A549 (cell line): ENCODE data around the gene LHFPL2. TPM values are rescaled to one million over a fixed set of nuclear protein-coding genes. Genes with fewer than 3 reads are reported as not detected.
A peak's percentile ranks its signal among the peaks of the same experiment; 100 is the strongest.

Source experiments
- ATAC-seq, 2 experiments: fragments of 200-7000 bp in 1 of 2; fragments of >200 bp in 1 of 2; cut with Nextera tagmentation in 1 of 2; cut with Tn5 transposase in 1 of 2; 3 replicates each; pipeline versions ENCODE4 v1.8.0 to v1.9.1; 2018 to 2020; ENCODE audit warnings: mild to moderate bottlenecking in 1 of 2, moderate library complexity in 1 of 2
- CTCF ChIA-PET: fragments of 300-600 bp; sonication (Branson Sonifier 250); formaldehyde crosslinking; extraction: SDS; loops from one replicate; lab custom pipeline; 2021; ENCODE audit warnings: antibody characterized with exemption, inconsistent platforms; lab: Yijun Ruan, JAX
- POLR2A ChIA-PET: fragments of 350-600 bp; formaldehyde crosslinking; extraction: SDS; loops from one replicate; lab custom pipeline; 2021; ENCODE audit warnings: antibody characterized with exemption, inconsistent platforms; lab: Yijun Ruan, JAX
- DNase-seq, 2 experiments: peaks; one replicate each; pipeline versions ENCODE4 v3.0.0 to v3.0.0-alpha.2; 2011 to 2016; ENCODE audit warnings: low read depth in 1 of 2, low spot score in 1 of 2
- FAIRE-seq: peaks from 2 replicates; lab custom pipeline; 2011; peaks lifted over from hg19 to GRCh38; lab: Jason Lieb, UNC
- H3K27ac ChIP-seq, 2 experiments: fragments of >200 bp; sonication (Bioruptor Twin); formaldehyde crosslinking; 3 replicates each; pipeline ENCODE4 v1.5.1; 2016 to 2017
- H3K4me1 ChIP-seq: fragments of >200 bp; sonication (Bioruptor Twin); formaldehyde crosslinking; 3 replicates; pipeline ENCODE4 v1.6.1; 2016
- H3K4me2 ChIP-seq: fragments of >200 bp; sonication (Bioruptor Twin); formaldehyde crosslinking; 3 replicates; pipeline ENCODE4 v1.6.1; 2016
- H3K4me3 ChIP-seq: fragments of >200 bp; sonication (Bioruptor Twin); formaldehyde crosslinking; 3 replicates; pipeline ENCODE4 v1.5.1; 2016
- H3K9me3 ChIP-seq: fragments of >200 bp; sonication (Bioruptor Twin); formaldehyde crosslinking; 3 replicates; pipeline ENCODE4 v1.6.1; 2016
- ATOH8 ChIP-seq: fragments of 250-450 bp; sonication (Bioruptor Pico); IDR thresholded peaks from 2 replicates; pipeline ENCODE4 v1.5.0; 2020; ENCODE audit warnings: low read depth, mild to moderate bottlenecking, moderate library complexity
- BHLHE40 ChIP-seq: IDR thresholded peaks from 2 replicates; pipeline ENCODE4 v1.6.1; 2012; ENCODE audit warnings: low read depth, low read length, inconsistent platforms
- CBX8 ChIP-seq: fragments of 200-600 bp; sonication (generic); IDR thresholded peaks from 2 replicates; pipeline ENCODE4 v1.6.1; 2016
- CTCF ChIP-seq: fragments of >200 bp; sonication (Bioruptor Twin); formaldehyde crosslinking; IDR thresholded peaks from 3 replicates; pipeline ENCODE4 v1.5.1; 2016
- E2F6 ChIP-seq: IDR thresholded peaks from 2 replicates; pipeline ENCODE4 v1.6.1; 2012; ENCODE audit warnings: low read depth, borderline replicate concordance
- EHF ChIP-seq: fragments of 250-450 bp; sonication (Bioruptor Pico); IDR thresholded peaks from 2 replicates; pipeline ENCODE4 v1.5.0; 2020; ENCODE audit warnings: mild to moderate bottlenecking
- EP300 ChIP-seq, 2 experiments: fragments of >200 bp; sonication (Bioruptor Twin); formaldehyde crosslinking; IDR thresholded peaks; 2 replicates in 1 of 2; 3 replicates in 1 of 2; pipeline ENCODE4 v1.6.1; 2016 to 2017
- FOSB ChIP-seq: fragments of 250-450 bp; sonication (Bioruptor Pico); IDR thresholded peaks from 2 replicates; pipeline ENCODE4 v1.5.0; 2020; ENCODE audit warnings: mild to moderate bottlenecking, moderate library complexity
- FOXS1 ChIP-seq: fragments of 250-450 bp; sonication (Bioruptor Pico); IDR thresholded peaks from 2 replicates; pipeline ENCODE4 v1.5.0; 2020; ENCODE audit warnings: mild to moderate bottlenecking, moderate library complexity
- HDAC2 ChIP-seq: fragments of 200-600 bp; sonication (generic); IDR thresholded peaks from 2 replicates; pipeline ENCODE4 v1.6.1; 2016
- HOXA7 ChIP-seq: fragments of 250-450 bp; sonication (Bioruptor Pico); IDR thresholded peaks from 2 replicates; pipeline ENCODE4 v1.5.0; 2020; ENCODE audit warnings: mild to moderate bottlenecking, moderate library complexity
- HOXB13 ChIP-seq: fragments of 250-450 bp; sonication (Bioruptor Pico); IDR thresholded peaks from 2 replicates; pipeline ENCODE4 v1.5.0; 2020; ENCODE audit warnings: low read depth, mild to moderate bottlenecking, moderate library complexity
- JUN ChIP-seq, 2 experiments: fragments of >200 bp; sonication (Bioruptor Twin); formaldehyde crosslinking; IDR thresholded peaks; 2 replicates in 1 of 2; 3 replicates in 1 of 2; pipeline ENCODE4 v1.6.1; 2016 to 2017
- MAFK ChIP-seq: fragments of 450-650 bp; IDR thresholded peaks from 2 replicates; pipeline ENCODE4 v1.6.1; 2014; ENCODE audit not compliant: partially characterized antibody
- POLR2A ChIP-seq: IDR thresholded peaks from 2 replicates; pipeline ENCODE4 v1.6.1; 2012; ENCODE audit warnings: mild to moderate bottlenecking, low read length
- RAD21 ChIP-seq, 2 experiments: fragments of >200 bp in 1 of 2; sonication (Bioruptor Twin) in 1 of 2; formaldehyde crosslinking in 1 of 2; IDR thresholded peaks in 1 of 2; conservative IDR thresholded peaks in 1 of 2; 2 replicates in 1 of 2; 3 replicates in 1 of 2; pipeline ENCODE4 v1.6.1; 2012 to 2018; ENCODE audit warnings: inconsistent platforms in 1 of 2
- RNF2 ChIP-seq: fragments of 200-600 bp; sonication (generic); IDR thresholded peaks from 2 replicates; pipeline ENCODE4 v1.6.1; 2016; ENCODE audit warnings: low read depth, mild to moderate bottlenecking, antibody characterized with exemption, moderate library complexity, borderline replicate concordance
- TFCP2L1 ChIP-seq: fragments of 250-450 bp; sonication (Bioruptor Pico); IDR thresholded peaks from 2 replicates; pipeline ENCODE4 v1.5.0; 2021; ENCODE audit warnings: mild to moderate bottlenecking
- ZC3H11A ChIP-seq: fragments of 450-650 bp; IDR thresholded peaks from 2 replicates; pipeline ENCODE4 v1.6.1; 2014; ENCODE audit warnings: antibody characterized with exemption, mild to moderate bottlenecking
- ZNF302 ChIP-seq: fragments of 250-450 bp; sonication (Bioruptor Pico); IDR thresholded peaks from 2 replicates; pipeline ENCODE4 v1.9.0; 2021; ENCODE audit warnings: inconsistent platforms, mild to moderate bottlenecking, moderate library complexity
- ZSCAN20 ChIP-seq: fragments of 250-450 bp; sonication (Bioruptor Pico); IDR thresholded peaks from 2 replicates; pipeline ENCODE4 v1.8.0; 2022; ENCODE audit warnings: mild to moderate bottlenecking, moderate library complexity
- WGBS: methylation state at CpG from one replicate; pipeline ENCODE4 v1.1.6; 2017; ENCODE audit errors: missing lambda C conversion rate; 5-methylcytosine and 5-hydroxymethylcytosine counted together
- polyA plus RNA-seq, 4 experiments: library from polyadenylated mRNA; depleted of rRNA in 3 of 4; stranded (reverse); fragments of >200 nt; fragmentation: RNase III in 1 of 4; extraction: RNeasy Plus Mini Kit Qiagen cat#74134 plus additional on column Dnase treatment in 1 of 4; gene quantifications; 2 replicates in 3 of 4; 3 replicates in 1 of 4; pipeline ENCODE4 v1.2.3, GENCODE V29; 2011 to 2017
- TF ChIP-seq, protein P1 (sequence below): IDR thresholded peaks from 2 replicates; pipeline ENCODE4 v1.6.1; 2012
- TF ChIP-seq, protein P2 (sequence below): fragments of 250-450 bp; sonication (Bioruptor Pico); IDR thresholded peaks from 2 replicates; pipeline ENCODE4 v1.5.0; 2021; ENCODE audit warnings: mild to moderate bottlenecking, moderate library complexity, borderline replicate concordance

Gene LHFPL2
- polyA plus RNA-seq, 2 of the 4 experiments (the other 2 are of a cell fraction) = 24.9 to 41.7 TPM

GRCh38 chr5:78492650-78493049 is 155.9 kb downstream of the LHFPL2 start:
- TF ChIP-seq, protein P1, sequence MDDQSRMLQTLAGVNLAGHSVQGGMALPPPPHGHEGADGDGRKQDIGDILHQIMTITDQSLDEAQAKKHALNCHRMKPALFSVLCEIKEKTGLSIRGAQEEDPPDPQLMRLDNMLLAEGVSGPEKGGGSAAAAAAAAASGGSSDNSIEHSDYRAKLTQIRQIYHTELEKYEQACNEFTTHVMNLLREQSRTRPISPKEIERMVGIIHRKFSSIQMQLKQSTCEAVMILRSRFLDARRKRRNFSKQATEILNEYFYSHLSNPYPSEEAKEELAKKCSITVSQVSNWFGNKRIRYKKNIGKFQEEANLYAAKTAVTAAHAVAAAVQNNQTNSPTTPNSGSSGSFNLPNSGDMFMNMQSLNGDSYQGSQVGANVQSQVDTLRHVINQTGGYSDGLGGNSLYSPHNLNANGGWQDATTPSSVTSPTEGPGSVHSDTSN = no peak
- TF ChIP-seq RNF2 = no peak
- TF ChIP-seq HOXB13 = no peak
- no peak for TF ChIP-seq TFCP2L1 (CRISPR knock-in tag)
- no peak for TF ChIP-seq JUN (IDR thresholded peaks at IDR 0.05)
- no peak for TF ChIP-seq MAFK
- TF ChIP-seq RAD21 (conservative IDR thresholded peaks at IDR 0.05 in 1 of 2, IDR thresholded peaks at IDR 0.05 in 1 of 2) = no peak
- no peak for TF ChIP-seq FOSB
- TF ChIP-seq ZSCAN20 (CRISPR knock-in tag) = no peak
- no peak for TF ChIP-seq E2F6
- TF ChIP-seq CBX8 = no peak
- no peak for TF ChIP-seq BHLHE40
- TF ChIP-seq FOXS1 (CRISPR knock-in tag) = no peak
- no peak for TF ChIP-seq CTCF
- Histone ChIP-seq H3K4me3 (no peak overlapping the region), H3K9me3 (no peaks in the 10 kb centered on the region), H3K4me1 (peaks cover 23% of the 10 kb centered on the region), H3K4me2 (no peak overlapping the region), H3K27ac (peak overlapping the region in 1 of 2 experiments; percentile 12; a peak in 1 of 6 replicates)
- CTCF ChIA-PET = interaction anchor here (1.4 to 1.5 kb wide), 2 partner anchors 25 to 42 kb away, joined by 3 to 6 read pairs; no protein-coding TSS in a partner anchor
- ATAC-seq (no peak), FAIRE-seq (no peak), DNase-seq (no peak)
- POLR2A ChIA-PET = no interaction called here
- WGBS = 98% methylated on average over 7 of the region's 7 CpGs

DNA sequence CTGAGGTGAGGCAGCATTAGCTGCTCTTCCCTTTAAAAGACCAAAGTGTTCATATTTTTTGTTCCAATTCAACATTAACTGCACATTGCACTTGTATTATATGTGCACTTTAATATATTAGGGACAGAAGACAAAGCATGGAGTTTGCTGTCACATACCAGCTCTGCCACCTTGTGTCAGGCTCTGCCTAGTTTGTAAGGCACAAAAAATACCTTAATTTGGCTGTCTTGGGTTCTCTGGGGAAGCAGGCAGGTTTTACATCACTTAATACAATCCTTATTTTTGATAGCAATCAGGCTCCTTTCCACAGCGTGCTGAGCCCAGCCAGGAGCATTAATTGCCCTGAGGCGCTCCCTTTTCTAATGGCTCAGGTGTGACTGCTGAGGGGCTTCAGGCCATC is 156.3 kb downstream of the LHFPL2 start:
- peak overlapping the region in 1 of 2 experiments; percentile 12; a peak in 1 of 6 replicates for H3K27ac ChIP-seq
- ChIA-PET CTCF (interaction anchor here (1.4 to 1.5 kb wide), 2 partner anchors 24 to 42 kb away, joined by 3 to 6 read pairs; no protein-coding TSS in a partner anchor), POLR2A (no interaction called here)
- no peak overlapping the region for H3K4me2 ChIP-seq
- no peaks in the 10 kb centered on the region for H3K9me3 ChIP-seq
- H3K4me3 ChIP-seq = no peak overlapping the region
- H3K4me1 ChIP-seq = peaks cover 23% of the 10 kb centered on the region
- WGBS = 89% methylated on average over 2 of the region's 2 CpGs
- no peak for ATAC-seq
- DNase-seq = no peak
- TF ChIP-seq, protein P2, sequence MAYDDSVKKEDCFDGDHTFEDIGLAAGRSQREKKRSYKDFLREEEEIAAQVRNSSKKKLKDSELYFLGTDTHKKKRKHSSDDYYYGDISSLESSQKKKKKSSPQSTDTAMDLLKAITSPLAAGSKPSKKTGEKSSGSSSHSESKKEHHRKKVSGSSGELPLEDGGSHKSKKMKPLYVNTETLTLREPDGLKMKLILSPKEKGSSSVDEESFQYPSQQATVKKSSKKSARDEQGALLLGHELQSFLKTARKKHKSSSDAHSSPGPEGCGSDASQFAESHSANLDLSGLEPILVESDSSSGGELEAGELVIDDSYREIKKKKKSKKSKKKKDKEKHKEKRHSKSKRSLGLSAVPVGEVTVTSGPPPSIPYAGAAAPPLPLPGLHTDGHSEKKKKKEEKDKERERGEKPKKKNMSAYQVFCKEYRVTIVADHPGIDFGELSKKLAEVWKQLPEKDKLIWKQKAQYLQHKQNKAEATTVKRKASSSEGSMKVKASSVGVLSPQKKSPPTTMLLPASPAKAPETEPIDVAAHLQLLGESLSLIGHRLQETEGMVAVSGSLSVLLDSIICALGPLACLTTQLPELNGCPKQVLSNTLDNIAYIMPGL (CRISPR knock-in tag) = no peak
- TF ChIP-seq HOXA7 (CRISPR knock-in tag) (no peak), ATOH8 (CRISPR knock-in tag) (no peak), HDAC2 (no peak), RAD21 (conservative IDR thresholded peaks at IDR 0.05 in 1 of 2, IDR thresholded peaks at IDR 0.05 in 1 of 2) (no peak), EHF (no peak), ZC3H11A (no peak), EP300 (IDR thresholded peaks at IDR 0.05) (no peak), ZNF302 (CRISPR knock-in tag) (no peak), POLR2A (no peak)
- no peak for FAIRE-seq
